Mucosa of stomach (tissue), 1 donor: ENCODE data around the gene CD74.

Experiments
- H3K27me3 ChIP-seq: one replicate; pipeline ENCODE4 v1.7.0; 2013; ENCODE audit warnings: mild to moderate bottlenecking, low read length; ENCODE audit not compliant: control insufficient read depth, insufficient read depth
- H3K36me3 ChIP-seq: one replicate; pipeline ENCODE4 v1.7.0; 2013; ENCODE audit warnings: low read length; ENCODE audit not compliant: control insufficient read depth, insufficient read depth
- H3K4me1 ChIP-seq: one replicate; pipeline ENCODE4 v1.7.0; 2013; ENCODE audit warnings: mild to moderate bottlenecking, low read length; ENCODE audit not compliant: control insufficient read depth, insufficient read depth
- H3K4me3 ChIP-seq: one replicate; pipeline ENCODE4 v1.7.0; 2013; ENCODE audit warnings: low read length
- H3K9ac ChIP-seq: one replicate; pipeline ENCODE4 v1.7.0; 2013; ENCODE audit warnings: mild to moderate bottlenecking, low read length, moderate library complexity
- H3K9me3 ChIP-seq: one replicate; pipeline ENCODE4 v1.7.0; 2013; ENCODE audit warnings: mild to moderate bottlenecking, low read length, moderate library complexity; ENCODE audit not compliant: control insufficient read depth
- donor health status: Pancreatic carcinoma.

Gene CD74

DNA sequence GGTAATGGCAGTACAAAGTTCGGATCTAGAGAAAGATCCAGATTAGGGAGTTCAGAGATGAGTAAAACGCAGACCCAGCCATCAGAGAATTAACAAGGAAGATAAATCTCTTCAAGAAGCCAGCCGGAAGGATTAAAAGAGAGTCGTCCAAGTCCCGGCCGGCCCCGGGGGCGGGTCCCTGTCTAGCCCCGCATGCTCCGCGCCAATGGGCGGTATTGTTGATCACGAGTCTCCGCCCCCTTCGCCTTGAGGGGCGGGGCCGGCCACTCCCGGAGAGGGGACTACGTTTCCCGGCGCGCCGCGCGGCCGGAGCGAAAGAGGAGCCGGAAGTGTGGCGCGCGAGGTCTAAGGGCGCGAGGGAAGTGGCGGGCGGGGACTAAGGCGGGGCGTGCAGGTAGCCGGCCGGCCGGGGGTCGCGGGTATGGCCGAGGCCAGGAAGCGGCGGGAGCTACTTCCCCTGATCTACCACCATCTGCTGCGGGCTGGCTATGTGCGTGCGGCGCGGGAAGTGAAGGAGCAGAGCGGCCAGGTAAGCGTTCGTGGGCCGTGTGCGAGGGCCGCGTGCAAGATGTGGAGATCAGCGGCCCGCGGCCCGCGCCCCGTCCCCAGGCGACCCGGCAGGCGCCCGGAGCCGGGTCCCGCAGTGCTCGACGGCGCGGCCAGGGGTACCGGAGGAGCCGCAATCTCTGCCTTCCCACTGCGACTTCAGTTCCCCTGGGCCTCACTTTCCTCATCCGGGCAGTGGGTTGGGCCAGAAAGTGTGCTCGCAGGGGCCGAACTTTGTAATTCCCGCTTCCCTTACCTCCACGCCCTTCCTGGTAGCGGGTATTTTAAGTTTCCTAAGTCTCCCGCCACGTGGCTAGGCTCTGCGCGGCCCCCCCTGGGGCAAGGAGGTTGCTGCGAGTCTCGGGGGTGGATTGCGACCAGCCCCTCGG lies 55.1 kb downstream of the CD74 start, which contains the start of gene TCOF1:
TSS of gene TCOF1 (plus strand) at position 372 of the 935 bp plus-strand sequence. CDS start at position 422, 50 bp downstream.
- Histone ChIP-seq H3K4me1 (peaks cover 15% of the 10 kb centered on the region), H3K9ac (peak within 1 kb of the TSS; percentile 71), H3K36me3 (peaks cover 6% of the 10 kb centered on the region), H3K9me3 (no peaks in the 10 kb centered on the region), H3K27me3 (no peaks in the 10 kb centered on the region), H3K4me3 (peak within 1 kb of the TSS; percentile 68)

DNA sequence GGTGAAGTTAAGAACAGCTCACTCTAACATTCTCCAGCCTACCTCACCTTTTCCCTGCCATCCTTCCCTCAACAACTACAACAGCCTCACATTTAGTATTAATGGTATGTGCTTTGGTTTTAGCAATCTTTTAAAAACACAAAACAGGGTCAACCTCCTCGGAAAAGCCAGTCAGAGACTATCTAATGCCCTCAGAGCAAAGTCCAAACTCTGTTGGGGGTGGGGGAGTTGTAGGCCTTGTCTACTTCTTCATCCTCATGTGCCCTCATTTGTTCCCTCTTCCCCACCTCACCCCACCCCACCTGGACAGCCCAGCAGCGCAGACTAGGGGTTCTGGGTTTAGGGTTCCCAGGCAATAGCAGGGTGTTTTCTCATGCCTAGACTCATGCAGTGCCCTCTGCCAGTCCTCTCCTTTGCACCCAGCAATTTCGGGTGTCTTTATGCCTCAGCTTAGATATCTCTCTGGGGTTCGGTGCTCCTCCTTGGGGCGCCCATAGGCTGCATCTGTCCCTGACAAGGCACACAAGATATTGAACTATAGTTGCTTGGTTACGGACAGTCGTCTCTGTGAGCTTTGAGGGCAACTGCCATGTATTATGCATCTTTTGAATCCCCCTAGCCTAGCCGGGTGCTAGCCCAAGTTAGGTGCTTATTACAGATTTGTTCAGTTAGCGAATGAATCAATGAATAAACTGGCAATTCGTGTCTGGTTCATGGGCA lies 56.0 kb downstream of the CD74 start:
- peak overlapping the region; percentile 68 for H3K4me3 ChIP-seq
- no peaks in the 10 kb centered on the region for H3K27me3 ChIP-seq
- H3K36me3 ChIP-seq = peaks cover 6% of the 10 kb centered on the region
- peaks cover 15% of the 10 kb centered on the region for H3K4me1 ChIP-seq
- peak overlapping the region; percentile 71 for H3K9ac ChIP-seq
- H3K9me3 ChIP-seq = no peaks in the 10 kb centered on the region

DNA sequence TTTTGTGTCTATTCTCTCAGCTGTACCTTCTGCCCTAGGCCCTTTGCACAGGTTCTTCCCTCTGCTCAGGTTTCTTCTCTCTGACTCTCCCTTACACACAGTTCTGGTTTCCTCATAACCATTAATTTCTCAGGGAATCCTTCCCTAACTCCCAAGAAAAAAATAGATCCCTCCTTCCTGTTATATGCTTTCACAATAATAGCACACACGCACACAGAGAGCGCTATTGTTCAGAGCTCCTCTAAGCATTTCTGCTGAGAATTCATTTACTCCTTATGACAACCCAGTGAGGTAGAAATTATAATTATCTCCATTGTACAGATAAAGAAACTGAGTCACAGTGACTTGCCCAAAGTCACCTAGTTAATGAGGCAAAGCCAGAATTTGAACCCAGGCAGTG lies 56.9 kb downstream of the CD74 start:
- H3K4me3 ChIP-seq = no peak overlapping the region
- H3K36me3 ChIP-seq = no peaks in the 10 kb centered on the region
- H3K27me3 ChIP-seq = no peaks in the 10 kb centered on the region
- H3K4me1 ChIP-seq = peaks cover 17% of the 10 kb centered on the region
- H3K9me3 ChIP-seq = no peaks in the 10 kb centered on the region
- no peak overlapping the region for H3K9ac ChIP-seq

DNA sequence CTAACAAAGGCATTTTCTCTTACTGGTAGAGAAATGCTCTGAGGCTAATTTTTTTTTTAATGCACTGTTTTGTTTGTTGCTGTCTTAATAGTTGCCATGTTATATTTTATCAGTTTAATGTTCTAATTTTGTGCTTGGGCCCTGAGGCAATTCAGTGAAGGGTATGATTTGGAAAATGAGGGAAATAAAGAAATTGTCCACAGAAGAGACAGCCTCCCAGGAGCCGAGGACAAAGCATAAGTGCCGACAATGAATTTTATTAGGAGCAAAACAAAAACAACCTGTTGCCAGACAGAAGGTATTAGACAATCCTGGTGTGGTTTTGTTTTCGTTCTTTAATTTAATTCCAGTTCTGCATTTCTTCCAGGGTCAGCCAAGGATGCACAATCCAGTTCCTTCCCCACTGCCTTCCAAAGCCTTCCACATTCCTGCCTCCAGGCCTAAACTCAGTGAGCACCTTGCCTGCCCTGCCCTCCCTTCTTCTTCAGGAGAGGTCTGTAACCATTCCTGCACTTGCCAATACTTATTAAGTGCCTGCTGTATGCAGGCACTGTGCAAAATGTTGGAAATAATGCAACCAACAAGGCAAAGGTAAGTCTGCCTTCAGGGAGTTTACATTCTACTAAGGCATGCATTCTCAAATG lies 59.6 kb downstream of the CD74 start:
- Histone ChIP-seq H3K9me3 (no peaks in the 10 kb centered on the region), H3K4me3 (no peak overlapping the region), H3K36me3 (no peaks in the 10 kb centered on the region), H3K4me1 (peaks cover 12% of the 10 kb centered on the region), H3K27me3 (no peaks in the 10 kb centered on the region), H3K9ac (no peak overlapping the region)

DNA sequence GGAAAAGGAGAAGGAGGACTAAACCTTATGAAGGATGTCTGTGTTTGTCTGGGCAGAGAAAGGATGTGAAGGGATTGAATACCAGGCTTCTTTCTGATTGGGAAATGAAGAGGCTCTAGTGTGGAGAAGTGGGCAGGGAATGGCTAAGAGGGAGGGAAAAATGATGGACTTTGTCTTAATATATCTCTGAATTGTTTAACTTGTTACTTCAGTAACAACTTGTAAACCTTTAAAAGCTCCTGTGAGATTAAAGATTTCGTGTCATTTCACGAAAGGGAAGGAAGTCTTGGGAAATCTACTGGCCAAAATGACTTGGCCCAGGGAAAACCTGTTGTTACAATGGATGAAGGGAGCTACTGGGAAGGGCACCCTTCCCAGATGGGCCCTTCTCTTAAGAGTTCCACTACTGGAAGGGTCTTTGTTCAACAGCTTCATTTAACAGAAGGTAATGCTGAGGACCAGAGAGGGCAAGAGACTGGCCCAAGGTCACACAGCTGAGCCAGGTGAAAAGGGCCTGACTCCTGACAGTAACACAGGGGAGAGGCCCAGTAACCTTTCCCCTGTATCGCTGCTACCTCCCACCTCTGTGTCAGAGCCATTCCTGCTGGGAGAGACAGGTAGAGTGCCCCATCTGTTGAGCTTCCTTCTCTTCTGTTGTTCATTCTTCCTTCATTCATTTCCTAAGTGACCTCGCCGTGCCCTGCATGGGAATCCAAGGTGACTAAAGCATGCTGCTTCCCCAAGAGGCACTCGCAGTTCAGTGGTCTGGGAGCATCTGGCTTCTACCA lies 60.3 kb downstream of the CD74 start:
- Histone ChIP-seq H3K4me3 (no peak overlapping the region), H3K36me3 (no peaks in the 10 kb centered on the region), H3K9me3 (no peaks in the 10 kb centered on the region), H3K4me1 (peaks cover 11% of the 10 kb centered on the region), H3K9ac (no peak overlapping the region), H3K27me3 (no peaks in the 10 kb centered on the region)
